ENCODE data around the gene GPR183.

DNA sequence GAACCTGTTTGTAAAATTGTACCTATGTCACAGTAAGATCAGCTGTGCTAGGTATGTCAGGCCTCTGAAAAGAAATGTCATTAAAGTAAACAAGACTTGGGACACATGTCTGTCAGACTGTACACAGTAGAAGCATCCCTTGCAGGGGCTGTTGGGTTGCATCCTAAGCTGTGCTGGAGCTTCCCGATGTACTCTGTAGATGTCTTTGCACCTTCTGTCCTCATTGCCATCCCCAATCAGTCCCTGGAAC is 48.7 kb upstream of the GPR183 start:
- TF ChIP-seq CTCF (IDR thresholded peaks at IDR 0.05; ENCODE audit: insufficient read depth, low read length, poor library complexity, severe bottlenecking), result no peak
- TF ChIP-seq EZH2phosphoT487 (conservative IDR thresholded peaks at IDR 0.05; ENCODE audit: low read length), result no peak
